Tibial nerve (tissue), 4 donors: Measurements from ENCODE around the gene DDX3X. TPM values are rescaled to one million over a fixed set of nuclear protein-coding genes. Genes with fewer than 3 reads are reported as not detected.
"Not testable (repeated sequence)": the region's sequence is repeated elsewhere in the genome, so short reads cannot be mapped to it uniquely, and the experiment has no call there.

ENCODE experiments used
- DNase-seq, 2 donors: peaks; one replicate each; pipeline ENCODE4 v3.0.0-alpha.2; 2019; ENCODE audit warnings: low spot score in 2 of 2
- H3K27ac ChIP-seq, 4 donors: fragments of 200-600 bp; sonication (generic) in 3 of 4; one replicate each; pipeline ENCODE4 v1.5.1; 2017 to 2019; ENCODE audit warnings: mild to moderate bottlenecking in 1 of 4
- H3K27me3 ChIP-seq, 2 donors: fragments of 200-600 bp; sonication (generic) in 1 of 2; one replicate each; pipeline versions ENCODE4 v1.5.1 to v1.6.0; 2017 to 2019
- H3K36me3 ChIP-seq, 3 donors: fragments of 200-600 bp; sonication (generic); one replicate each; pipeline ENCODE4 v1.5.1; 2018 to 2019
- H3K4me1 ChIP-seq, 4 donors: fragments of 200-600 bp; sonication (generic) in 3 of 4; one replicate each; pipeline ENCODE4 v1.5.1; 2017 to 2019
- H3K4me3 ChIP-seq, 4 donors: fragments of 200-600 bp; sonication (generic) in 3 of 4; one replicate each; pipeline ENCODE4 v1.5.1; 2017 to 2019; ENCODE audit warnings: mild to moderate bottlenecking in 1 of 4, moderate library complexity in 1 of 4
- H3K9me3 ChIP-seq, 4 donors: fragments of 200-600 bp; sonication (generic) in 3 of 4; one replicate each; pipeline ENCODE4 v1.5.1; 2017 to 2019
- EP300 ChIP-seq, 2 donors: sonication (generic); formaldehyde crosslinking; IDR thresholded peaks; one replicate each; pipeline ENCODE4 v1.6.1; 2017; ENCODE audit warnings: antibody characterized with exemption in 2 of 2, mild to moderate bottlenecking in 1 of 2
- POLR2A ChIP-seq, 2 donors: fragments of 450-650 bp; IDR thresholded peaks; one replicate each; pipeline ENCODE4 v1.6.1; 2017; ENCODE audit warnings: antibody characterized with exemption in 2 of 2, mild to moderate bottlenecking in 2 of 2, moderate library complexity in 2 of 2
- WGBS, 2 donors: methylation state at CpG; one replicate each; pipeline ENCODE4 v1.1.5; 2018; 5-methylcytosine and 5-hydroxymethylcytosine counted together
- total RNA-seq, 4 donors: library from RNA; depleted of rRNA; stranded (reverse); fragments of >200 nt; gene quantifications; one replicate each; pipeline ENCODE4 v1.1.0, GENCODE V29; 2016
- TF ChIP-seq, protein P1 (sequence below), 5 experiments: fragments of 200-600 bp in 3 of 5; fragments of 450-650 bp in 2 of 5; sonication (generic) in 3 of 5; IDR thresholded peaks; one replicate each; pipeline ENCODE4 v1.5.1; 2016 to 2019; ENCODE audit warnings: antibody characterized with exemption in 5 of 5, mild to moderate bottlenecking in 3 of 5, moderate library complexity in 2 of 5

DDX3X gene
- total RNA-seq, 4 donors from 2014 or later: 123 to 171 (median 148) TPM

- Histone ChIP-seq H3K27me3 (no peaks in the 10 kb centered on the region), H3K9me3 (no peaks in the 10 kb centered on the region), H3K4me1 (no peaks in the 10 kb centered on the region), H3K36me3 (no peaks in the 10 kb centered on the region), H3K27ac (no peak overlapping the region), H3K4me3 (no peak overlapping the region)
- DNase-seq: no peak
- 71 to 75% methylated on average over 3 of the region's 3 CpGs for WGBS, 2 donors
- TF ChIP-seq, protein P1, sequence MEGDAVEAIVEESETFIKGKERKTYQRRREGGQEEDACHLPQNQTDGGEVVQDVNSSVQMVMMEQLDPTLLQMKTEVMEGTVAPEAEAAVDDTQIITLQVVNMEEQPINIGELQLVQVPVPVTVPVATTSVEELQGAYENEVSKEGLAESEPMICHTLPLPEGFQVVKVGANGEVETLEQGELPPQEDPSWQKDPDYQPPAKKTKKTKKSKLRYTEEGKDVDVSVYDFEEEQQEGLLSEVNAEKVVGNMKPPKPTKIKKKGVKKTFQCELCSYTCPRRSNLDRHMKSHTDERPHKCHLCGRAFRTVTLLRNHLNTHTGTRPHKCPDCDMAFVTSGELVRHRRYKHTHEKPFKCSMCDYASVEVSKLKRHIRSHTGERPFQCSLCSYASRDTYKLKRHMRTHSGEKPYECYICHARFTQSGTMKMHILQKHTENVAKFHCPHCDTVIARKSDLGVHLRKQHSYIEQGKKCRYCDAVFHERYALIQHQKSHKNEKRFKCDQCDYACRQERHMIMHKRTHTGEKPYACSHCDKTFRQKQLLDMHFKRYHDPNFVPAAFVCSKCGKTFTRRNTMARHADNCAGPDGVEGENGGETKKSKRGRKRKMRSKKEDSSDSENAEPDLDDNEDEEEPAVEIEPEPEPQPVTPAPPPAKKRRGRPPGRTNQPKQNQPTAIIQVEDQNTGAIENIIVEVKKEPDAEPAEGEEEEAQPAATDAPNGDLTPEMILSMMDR (IDR thresholded peaks at IDR 0.05): no peak
- no peak for TF ChIP-seq EP300 (IDR thresholded peaks at IDR 0.05)
- TF ChIP-seq POLR2A (IDR thresholded peaks at IDR 0.05): no peak
Observed at GRCh38 chrX:41353985-41354384, 20.0 kb downstream of the DDX3X start.

DNA sequence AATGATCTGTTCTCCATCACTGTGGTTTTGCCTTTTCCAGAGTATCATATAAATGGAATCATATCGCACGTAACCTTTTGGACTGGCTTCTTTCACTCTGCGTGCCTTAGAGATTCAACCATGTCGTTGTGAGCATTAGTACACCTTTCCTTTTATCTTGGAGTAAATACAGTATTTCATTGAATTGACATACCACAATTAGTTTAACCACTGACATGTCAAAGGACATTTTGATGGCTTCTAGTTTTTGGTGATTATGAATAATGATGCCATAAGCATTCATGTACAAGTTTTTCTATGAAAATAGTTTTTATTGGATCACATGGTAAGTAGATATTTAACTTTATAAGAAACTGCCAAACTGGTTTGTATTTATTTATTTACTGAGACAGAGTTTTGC is 35.2 kb downstream of the DDX3X start:
- H3K4me3 ChIP-seq: no peak overlapping the region
- H3K4me1 ChIP-seq: no peaks in the 10 kb centered on the region
- DNase-seq: no peak
- WGBS, 2 donors: 92 to 96% methylated on average over 4 of the region's 4 CpGs
- no peaks in the 10 kb centered on the region for H3K27me3 ChIP-seq
- no peak overlapping the region for H3K27ac ChIP-seq
- no peaks in the 10 kb centered on the region for H3K36me3 ChIP-seq
- no peaks in the 10 kb centered on the region for H3K9me3 ChIP-seq
- TF ChIP-seq POLR2A (IDR thresholded peaks at IDR 0.05): no peak
- TF ChIP-seq, protein P1 (IDR thresholded peaks at IDR 0.05): no peak
- TF ChIP-seq EP300 (IDR thresholded peaks at IDR 0.05): no peak

DNA sequence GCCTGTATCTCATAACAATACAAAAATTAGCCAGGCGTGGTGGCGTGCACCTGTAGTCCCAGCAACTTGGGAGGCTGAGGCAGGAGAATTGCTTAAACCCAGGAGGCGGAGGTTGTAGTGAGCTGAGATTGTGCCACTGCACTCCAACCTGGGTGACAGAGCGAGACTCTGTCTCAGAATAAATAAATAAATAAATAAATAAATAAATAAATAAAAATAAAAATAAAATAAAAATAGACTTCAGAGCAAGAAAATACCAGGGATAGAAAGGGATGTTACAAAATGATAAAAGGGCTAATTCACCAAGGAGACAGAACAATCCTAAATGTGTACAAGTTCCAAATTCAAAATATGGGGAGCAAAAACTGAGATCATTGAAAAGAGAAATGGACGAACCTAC is 37.6 kb downstream of the DDX3X start:
- H3K4me1 ChIP-seq, H3K4me3 ChIP-seq, H3K9me3 ChIP-seq, H3K36me3 ChIP-seq, H3K27ac ChIP-seq, H3K27me3 ChIP-seq, DNase-seq: not testable (repeated sequence)
- 95 to 100% methylated on average over 1 to 5 of the region's 5 CpGs for WGBS, 2 donors

- 81 to 93% methylated on average over 3 to 5 of the region's 5 CpGs for WGBS, 2 donors
- H3K27ac ChIP-seq: no peak overlapping the region
- no peaks in the 10 kb centered on the region for H3K27me3 ChIP-seq
- H3K36me3 ChIP-seq: no peaks in the 10 kb centered on the region
- H3K4me1 ChIP-seq: no peaks in the 10 kb centered on the region
- H3K9me3 ChIP-seq: no peaks in the 10 kb centered on the region
- DNase-seq: no peak
- TF ChIP-seq, protein P1 (IDR thresholded peaks at IDR 0.05): no peak
- no peak overlapping the region for H3K4me3 ChIP-seq
Observed at GRCh38 chrX:41373989-41374606, 40.1 kb downstream of the DDX3X start.

DNA sequence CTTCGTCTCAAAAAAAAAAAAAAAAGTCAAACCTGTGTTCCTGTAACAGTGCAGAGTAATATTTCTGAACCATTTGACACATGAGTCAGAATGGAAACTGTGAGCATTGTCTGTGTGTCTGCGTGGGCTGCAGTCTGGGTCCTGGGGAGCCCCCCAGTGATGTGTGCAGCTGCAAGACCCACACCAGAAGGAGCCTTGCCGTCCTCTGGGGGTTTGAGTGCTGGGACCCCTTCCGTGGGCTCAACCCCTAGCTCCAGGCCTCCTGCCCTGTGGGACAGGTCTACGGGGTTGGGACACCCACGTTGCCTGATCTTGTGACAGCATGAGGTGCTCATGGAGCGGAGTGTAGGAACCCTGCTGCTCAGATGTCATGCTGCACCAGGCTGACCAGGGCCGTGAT is 43.7 kb downstream of the DDX3X start:
- H3K36me3 ChIP-seq: no peaks in the 10 kb centered on the region
- TF ChIP-seq POLR2A (IDR thresholded peaks at IDR 0.05): no peak
- TF ChIP-seq, protein P1 (IDR thresholded peaks at IDR 0.05): no peak
- no peak for TF ChIP-seq EP300 (IDR thresholded peaks at IDR 0.05)
- H3K9me3 ChIP-seq: no peaks in the 10 kb centered on the region
- DNase-seq: no peak
- H3K4me1 ChIP-seq: no peaks in the 10 kb centered on the region
- no peak overlapping the region for H3K27ac ChIP-seq
- H3K27me3 ChIP-seq: no peaks in the 10 kb centered on the region
- 73 to 83% methylated on average over 6 to 8 of the region's 8 CpGs for WGBS, 2 donors
- H3K4me3 ChIP-seq: no peak overlapping the region

DNA sequence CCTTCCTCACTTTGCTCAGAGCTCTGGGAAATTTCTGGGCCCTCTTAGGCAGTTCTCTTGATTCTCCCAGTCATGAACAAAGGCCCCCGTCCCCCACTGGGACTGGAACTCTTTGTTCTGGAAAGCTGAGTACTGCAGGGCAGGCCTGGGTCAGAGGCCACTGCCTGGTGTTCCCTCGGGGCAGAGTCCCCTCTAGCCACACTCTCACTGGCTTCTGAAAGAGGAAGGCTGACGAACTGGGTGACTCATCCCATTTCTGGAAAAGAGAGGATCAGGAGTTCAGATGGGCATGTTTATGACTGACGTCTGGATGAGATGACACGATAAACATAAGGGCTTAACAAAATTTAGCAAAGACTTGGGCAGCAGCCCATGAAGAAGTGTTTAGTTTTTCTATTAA is 47.7 kb downstream of the DDX3X start:
- Histone ChIP-seq H3K27ac (peak overlapping the region in 2 of 4 donors; percentile 26 to 36), H3K27me3 (no peaks in the 10 kb centered on the region), H3K36me3 (no peaks in the 10 kb centered on the region), H3K9me3 (no peaks in the 10 kb centered on the region), H3K4me3 (no peak overlapping the region), H3K4me1 (no peaks in the 10 kb centered on the region)
- peak in 1 of 2 donors; percentile 12 for DNase-seq
- WGBS, 2 donors: 28 to 34% methylated on average over 4 of the region's 5 CpGs
- TF ChIP-seq, protein P1 (IDR thresholded peaks at IDR 0.05): no peak
- peak; percentile 44 to 46 for TF ChIP-seq EP300 (IDR thresholded peaks at IDR 0.05)
- no peak for TF ChIP-seq POLR2A (IDR thresholded peaks at IDR 0.05)
